ENCODE results near the gene SDHA.

- TF ChIP-seq CTCF (IDR thresholded peaks at IDR 0.05), result no peak
- TF ChIP-seq POLR2AphosphoS5 (IDR thresholded peaks at IDR 0.05), result no peak
- no peak for TF ChIP-seq POLR2A (IDR thresholded peaks at IDR 0.05)
Measured at GRCh38 chr5:182126-182525, 36.0 kb upstream of the SDHA start.
